DND-41 (cell line): ENCODE data around the gene RAE1.

Experiments used
- ATAC-seq: fragments of 200-7000 bp; cut with Tn5 transposase; 3 replicates; pipeline ENCODE4 v1.9.1; 2021; ENCODE audit warnings: low read depth; ENCODE audit not compliant: insufficient read depth
- DNase-seq: peaks from one replicate; pipeline ENCODE4 v3.0.0-alpha.2; 2020
- H2AFZ ChIP-seq: 2 replicates; pipeline ENCODE4 v1.6.0; 2012; ENCODE audit warnings: low read depth, low read length
- H3K27ac ChIP-seq: 2 replicates; pipeline ENCODE4 v1.5.1; 2012; ENCODE audit warnings: low read length, inconsistent platforms
- H3K27me3 ChIP-seq: fragments of 200-600 bp; sonication (generic); 2 replicates; pipeline ENCODE4 v1.6.0; 2012; ENCODE audit warnings: low read length, mild to moderate bottlenecking, inconsistent platforms; ENCODE audit not compliant: insufficient read depth, poor library complexity
- H3K36me3 ChIP-seq: 2 replicates; pipeline ENCODE4 v1.5.1; 2012; ENCODE audit warnings: low read length, inconsistent platforms; ENCODE audit not compliant: insufficient read depth
- H3K4me1 ChIP-seq: 2 replicates; pipeline ENCODE4 v1.5.1; 2012; ENCODE audit warnings: mild to moderate bottlenecking, low read length; ENCODE audit not compliant: insufficient read depth
- H3K4me2 ChIP-seq: 2 replicates; pipeline ENCODE4 v1.6.0; 2012; ENCODE audit warnings: mild to moderate bottlenecking, moderate library complexity, low read length, inconsistent platforms; ENCODE audit not compliant: insufficient read depth
- H3K4me3 ChIP-seq, 2 experiments: fragments of 200-600 bp in 1 of 2; shearing (Covaris generic) in 1 of 2; 2 replicates each; pipeline ENCODE4 v1.5.1; 2012 to 2016; ENCODE audit warnings: inconsistent platforms in 2 of 2, low read length in 2 of 2, mild to moderate bottlenecking in 2 of 2, low read depth in 1 of 2, moderate library complexity in 1 of 2
- H3K79me2 ChIP-seq: 2 replicates; pipeline ENCODE4 v1.6.0; 2012; ENCODE audit warnings: low read length, inconsistent platforms; ENCODE audit not compliant: insufficient read depth
- H3K9ac ChIP-seq: 2 replicates; pipeline ENCODE4 v1.6.0; 2012; ENCODE audit warnings: low read depth, mild to moderate bottlenecking, inconsistent platforms, low read length, moderate library complexity
- H3K9me3 ChIP-seq: 2 replicates; pipeline ENCODE4 v1.5.1; 2012; ENCODE audit warnings: low read length, moderate library complexity, mild to moderate bottlenecking, inconsistent platforms; ENCODE audit not compliant: insufficient read depth, severe bottlenecking
- H4K20me1 ChIP-seq: 2 replicates; pipeline ENCODE4 v1.6.0; 2012; ENCODE audit warnings: low read length; ENCODE audit not compliant: insufficient read depth
- EZH2 ChIP-seq: IDR thresholded peaks from 3 replicates; pipeline ENCODE4 v1.6.1; 2012; ENCODE audit warnings: borderline replicate concordance, low read depth, mild to moderate bottlenecking, moderate library complexity, low read length, inconsistent platforms; ENCODE audit not compliant: severe bottlenecking
- TF ChIP-seq, protein P1 (sequence below): IDR thresholded peaks from 2 replicates; pipeline ENCODE4 v1.5.1; 2012; ENCODE audit warnings: borderline replicate concordance, low read length, moderate library complexity, mild to moderate bottlenecking; ENCODE audit not compliant: poor library complexity, severe bottlenecking; ENCODE audit errors: extremely low read depth

The RAE1 gene

DNA sequence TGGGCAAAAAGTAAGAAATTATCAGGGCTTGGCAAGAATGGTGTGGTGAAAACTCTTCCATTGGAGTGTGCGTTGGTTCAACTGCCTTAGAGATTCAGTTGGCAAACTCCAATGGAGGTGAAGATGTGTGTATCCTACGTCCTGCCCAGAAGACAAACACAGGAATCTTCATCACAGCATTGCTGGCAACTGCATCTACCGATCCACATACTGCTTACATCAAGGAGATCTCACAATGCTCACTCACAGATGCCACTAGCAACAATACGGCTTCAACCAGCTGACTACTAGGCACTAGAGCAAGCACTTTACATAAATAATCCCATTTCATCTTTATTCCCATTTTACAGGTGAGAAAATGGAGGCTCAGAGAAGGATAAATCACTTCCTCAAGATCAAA is 31.5 kb upstream of the RAE1 start:
- no peaks in the 10 kb centered on the region for H3K9me3 ChIP-seq
- H3K27ac ChIP-seq = no peak overlapping the region
- H3K9ac ChIP-seq = no peak overlapping the region
- no peaks in the 10 kb centered on the region for H4K20me1 ChIP-seq
- no peaks in the 10 kb centered on the region for H3K4me1 ChIP-seq
- H3K36me3 ChIP-seq = no peaks in the 10 kb centered on the region
- ATAC-seq = no peak
- H3K4me3 ChIP-seq = no peak overlapping the region
- DNase-seq = no peak
- peaks cover 14% of the 10 kb centered on the region for H3K27me3 ChIP-seq
- TF ChIP-seq, protein P1, sequence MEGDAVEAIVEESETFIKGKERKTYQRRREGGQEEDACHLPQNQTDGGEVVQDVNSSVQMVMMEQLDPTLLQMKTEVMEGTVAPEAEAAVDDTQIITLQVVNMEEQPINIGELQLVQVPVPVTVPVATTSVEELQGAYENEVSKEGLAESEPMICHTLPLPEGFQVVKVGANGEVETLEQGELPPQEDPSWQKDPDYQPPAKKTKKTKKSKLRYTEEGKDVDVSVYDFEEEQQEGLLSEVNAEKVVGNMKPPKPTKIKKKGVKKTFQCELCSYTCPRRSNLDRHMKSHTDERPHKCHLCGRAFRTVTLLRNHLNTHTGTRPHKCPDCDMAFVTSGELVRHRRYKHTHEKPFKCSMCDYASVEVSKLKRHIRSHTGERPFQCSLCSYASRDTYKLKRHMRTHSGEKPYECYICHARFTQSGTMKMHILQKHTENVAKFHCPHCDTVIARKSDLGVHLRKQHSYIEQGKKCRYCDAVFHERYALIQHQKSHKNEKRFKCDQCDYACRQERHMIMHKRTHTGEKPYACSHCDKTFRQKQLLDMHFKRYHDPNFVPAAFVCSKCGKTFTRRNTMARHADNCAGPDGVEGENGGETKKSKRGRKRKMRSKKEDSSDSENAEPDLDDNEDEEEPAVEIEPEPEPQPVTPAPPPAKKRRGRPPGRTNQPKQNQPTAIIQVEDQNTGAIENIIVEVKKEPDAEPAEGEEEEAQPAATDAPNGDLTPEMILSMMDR = no peak
- H3K4me2 ChIP-seq = no peak overlapping the region
- H2AFZ ChIP-seq = no peak overlapping the region
- no peaks in the 10 kb centered on the region for H3K79me2 ChIP-seq

DNA sequence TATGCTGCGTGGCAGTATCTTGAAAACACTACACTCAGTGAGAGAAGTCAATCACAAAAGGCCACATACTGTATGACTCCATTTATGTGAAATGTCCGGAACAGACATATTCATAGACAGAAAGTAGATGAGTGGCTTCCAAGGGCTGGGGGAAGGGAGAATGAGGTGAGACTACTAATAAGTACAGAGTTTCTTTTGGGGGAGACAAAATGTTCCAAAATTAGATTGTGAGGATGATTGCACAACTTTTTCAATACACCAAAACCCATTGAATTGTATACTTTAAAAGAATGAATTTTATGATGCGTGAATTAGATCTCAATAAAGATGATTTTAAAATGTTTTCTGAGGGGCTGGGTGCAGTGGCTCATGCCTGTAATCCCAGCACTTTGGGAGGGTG is 30.7 kb upstream of the RAE1 start:
- Histone ChIP-seq H3K9me3 (no peaks in the 10 kb centered on the region), H2AFZ (no peak overlapping the region), H4K20me1 (no peaks in the 10 kb centered on the region), H3K4me3 (no peak overlapping the region), H3K79me2 (no peaks in the 10 kb centered on the region), H3K36me3 (no peaks in the 10 kb centered on the region), H3K4me2 (no peak overlapping the region), H3K27ac (no peak overlapping the region), H3K9ac (no peak overlapping the region), H3K4me1 (no peaks in the 10 kb centered on the region), H3K27me3 (peaks cover 16% of the 10 kb centered on the region)
- ATAC-seq (no peak), DNase-seq (no peak)
- TF ChIP-seq, protein P1 = no peak
- no peak for TF ChIP-seq EZH2

- H3K79me2 ChIP-seq = no peaks in the 10 kb centered on the region
- no peaks in the 10 kb centered on the region for H3K36me3 ChIP-seq
- no peak overlapping the region for H3K27ac ChIP-seq
- no peak for DNase-seq
- peaks cover 15% of the 10 kb centered on the region for H3K27me3 ChIP-seq
- H3K9ac ChIP-seq = no peak overlapping the region
- no peak for TF ChIP-seq EZH2
- TF ChIP-seq, protein P1 = no peak
- H3K4me3 ChIP-seq = no peak overlapping the region
- no peak for ATAC-seq
- H3K9me3 ChIP-seq = no peaks in the 10 kb centered on the region
- H3K4me2 ChIP-seq = no peak overlapping the region
- no peaks in the 10 kb centered on the region for H4K20me1 ChIP-seq
- no peak overlapping the region for H2AFZ ChIP-seq
- no peaks in the 10 kb centered on the region for H3K4me1 ChIP-seq
Observed at GRCh38 chr20:57321142-57321541, 29.9 kb upstream of the RAE1 start.

- Histone ChIP-seq H3K79me2 (no peaks in the 10 kb centered on the region), H3K9ac (no peak overlapping the region), H3K4me3 (no peak overlapping the region), H2AFZ (no peak overlapping the region), H3K36me3 (no peaks in the 10 kb centered on the region), H3K4me1 (no peaks in the 10 kb centered on the region), H3K27ac (no peak overlapping the region), H3K4me2 (no peak overlapping the region), H3K9me3 (no peaks in the 10 kb centered on the region), H4K20me1 (0 out of 2 replicates have a peak, but pooled peaks cover 2% of the 10 kb centered on the region), H3K27me3 (peaks cover 22% of the 10 kb centered on the region)
- DNase-seq = no peak
- no peak for ATAC-seq
- TF ChIP-seq, protein P1 = no peak
- TF ChIP-seq EZH2 = no peak
Observed at GRCh38 chr20:57322476-57322875, 28.6 kb upstream of the RAE1 start.
